OCI-LY3 (cell line): ENCODE data around the gene OCIAD1.

Experiments used
- H2AFZ ChIP-seq: fragments of 200-600, 300-600 bp; shearing (Covaris generic); 2 replicates; pipeline ENCODE4 v1.6.0; 2014; ENCODE audit warnings: antibody characterized with exemption, low read depth, low read length
- H3K27ac ChIP-seq: fragments of 200-600, 300-600 bp; sonication (generic); 2 replicates; pipeline ENCODE4 v1.5.1; 2014; ENCODE audit warnings: mild to moderate bottlenecking, low read length, moderate library complexity, mixed read lengths
- H3K27me3 ChIP-seq: fragments of 200-600, 300-600 bp; sonication (generic); 2 replicates; pipeline ENCODE4 v1.6.1; 2014; ENCODE audit warnings: low read depth, low read length, mixed read lengths
- H3K36me3 ChIP-seq: fragments of 200-600, 300-600 bp; sonication (generic); replicated peaks from 2 replicates; pipeline ENCODE3; 2014; ENCODE audit warnings: low read depth, low read length, mixed read lengths
- H3K4me1 ChIP-seq: fragments of 300-600, 200-600 bp; sonication (generic); 2 replicates; pipeline ENCODE4 v1.6.1; 2014; ENCODE audit warnings: low read length, mixed read lengths
- H3K4me2 ChIP-seq: fragments of 200-600, 300-600 bp; sonication (generic); 2 replicates; pipeline ENCODE4 v1.6.1; 2014; ENCODE audit warnings: low read length, mixed read lengths
- H3K4me3 ChIP-seq: fragments of 300-600, 200-600 bp; sonication (generic); 2 replicates; pipeline ENCODE4 v1.5.1; 2014; ENCODE audit warnings: antibody characterized with exemption, mild to moderate bottlenecking, low read length, moderate library complexity
- H3K79me2 ChIP-seq: fragments of 300-600, 200-600 bp; shearing (Covaris generic); 2 replicates; pipeline ENCODE4 v1.6.1; 2014; ENCODE audit warnings: mild to moderate bottlenecking, low read length, mixed read lengths
- H3K9ac ChIP-seq: fragments of 300-600, 200-600 bp; shearing (Covaris generic); 2 replicates; pipeline ENCODE4 v1.6.0; 2014; ENCODE audit warnings: mild to moderate bottlenecking, low read length, moderate library complexity
- H3K9me3 ChIP-seq: fragments of 200-600, 300-600 bp; shearing (Covaris generic); 2 replicates; pipeline ENCODE4 v1.6.1; 2014; ENCODE audit warnings: low read length, mixed read lengths; ENCODE audit not compliant: insufficient read depth
- H4K20me1 ChIP-seq: fragments of 200-600, 300-600 bp; sonication (generic); 2 replicates; pipeline ENCODE4 v1.6.1; 2016; ENCODE audit warnings: low read length, mixed read lengths; ENCODE audit not compliant: insufficient read depth
- CTCF ChIP-seq: fragments of 200-600, 300-600 bp; sonication (generic); IDR thresholded peaks from 2 replicates; pipeline ENCODE4 v1.5.1; 2014; ENCODE audit warnings: antibody characterized with exemption, low read length, low read depth
- EZH2phosphoT487 ChIP-seq: fragments of 200-600 bp; shearing (Covaris generic); IDR thresholded peaks from 2 replicates; pipeline ENCODE4 v1.6.1; 2018; ENCODE audit warnings: antibody characterized with exemption, mixed run types, low read depth

Gene OCIAD1

GRCh38 chr4:48905363-48906015, 74.6 kb downstream of the OCIAD1 start:
- H3K4me3 ChIP-seq, result peak overlapping the region; percentile 97
- H3K27ac ChIP-seq, result no peak overlapping the region
- H2AFZ ChIP-seq, result 0 out of 2 replicates have a peak overlapping the region, but pooled peaks have one; percentile 76

GRCh38 chr4:48906206-48907173, 75.6 kb downstream of the OCIAD1 start, which contains the start of gene OCIAD2:
Gene OCIAD2, minus strand, starts transcription at chr4:48906774. Its CDS starts 2,225 bp downstream, at chr4:48904549.
- peaks cover 10% of the 10 kb centered on the region for H3K4me1 ChIP-seq
- peak within 1 kb of the TSS; percentile 77 for H3K9ac ChIP-seq
- H3K27me3 ChIP-seq, result no peaks in the 10 kb centered on the region
- no peaks in the 10 kb centered on the region for H3K9me3 ChIP-seq
- TF ChIP-seq CTCF, result peak; percentile 49
- no peak for TF ChIP-seq EZH2phosphoT487
- H3K27ac ChIP-seq, result no peak within 1 kb of the TSS
- H4K20me1 ChIP-seq, result no peaks in the 10 kb centered on the region
- H2AFZ ChIP-seq, result peak within 1 kb of the TSS; percentile 76
- H3K36me3 ChIP-seq, result peaks cover 4% of the 10 kb centered on the region
- H3K4me3 ChIP-seq, result peak within 1 kb of the TSS; percentile 97
- H3K4me2 ChIP-seq, result peak within 1 kb of the TSS; percentile 100
- H3K79me2 ChIP-seq, result peaks cover 12% of the 10 kb centered on the region

More at GRCh38 chr4:48905363-48906015, 74.6 kb downstream of the OCIAD1 start:
- no peak for TF ChIP-seq EZH2phosphoT487
- TF ChIP-seq CTCF, result no peak
- no peaks in the 10 kb centered on the region for H3K9me3 ChIP-seq
- peak overlapping the region; percentile 100 for H3K4me2 ChIP-seq
- H3K36me3 ChIP-seq, result peaks cover 10% of the 10 kb centered on the region
- H3K79me2 ChIP-seq, result peaks cover 12% of the 10 kb centered on the region
- H3K4me1 ChIP-seq, result peaks cover 10% of the 10 kb centered on the region
- no peaks in the 10 kb centered on the region for H3K27me3 ChIP-seq
- H3K9ac ChIP-seq, result peak overlapping the region; percentile 77
- H4K20me1 ChIP-seq, result no peaks in the 10 kb centered on the region

- no peak for TF ChIP-seq CTCF
- TF ChIP-seq EZH2phosphoT487, result no peak
- no peaks in the 10 kb centered on the region for H3K9me3 ChIP-seq
Observed at GRCh38 chr4:48907706-48908477, 77.0 kb downstream of the OCIAD1 start.

More at GRCh38 chr4:48907706-48908477, 77.0 kb downstream of the OCIAD1 start:
- Histone ChIP-seq H3K27me3 (no peaks in the 10 kb centered on the region), H3K4me2 (no peak overlapping the region), H3K79me2 (peaks cover 12% of the 10 kb centered on the region), H3K36me3 (no peaks in the 10 kb centered on the region), H2AFZ (no peak overlapping the region), H4K20me1 (no peaks in the 10 kb centered on the region), H3K27ac (no peak overlapping the region), H3K9ac (no peak overlapping the region), H3K4me3 (no peak overlapping the region), H3K4me1 (peaks cover 10% of the 10 kb centered on the region)
